Measurements from ENCODE around the gene STRBP. TPM values are rescaled to one million over a fixed set of nuclear protein-coding genes. Genes with fewer than 3 reads are reported as not detected.

The STRBP gene
- total RNA-seq, 1 donor from 2014 or later, result 14.9 TPM

- intact Hi-C loops (cut with micrococcal nuclease), result no loop called here
Observed at GRCh38 chr9:123138163-123138562, 130.2 kb downstream of the STRBP start.

GRCh38 chr9:123135430-123135829, 133.0 kb downstream of the STRBP start:
- intact Hi-C loops (cut with micrococcal nuclease), result no loop called here

- intact Hi-C loops (cut with micrococcal nuclease), result no loop called here
Observed at GRCh38 chr9:123132696-123133095, 135.7 kb downstream of the STRBP start.

GRCh38 chr9:123131993-123132392, 136.4 kb downstream of the STRBP start:
- intact Hi-C loops (cut with micrococcal nuclease), result no loop called here

- intact Hi-C loops (cut with micrococcal nuclease), result no loop called here
Observed at GRCh38 chr9:123131258-123131657, 137.1 kb downstream of the STRBP start.

- intact Hi-C loops (cut with micrococcal nuclease), result no loop called here
Observed at GRCh38 chr9:123129423-123129822, 139.0 kb downstream of the STRBP start.

- intact Hi-C loops (cut with micrococcal nuclease), result no loop called here
Observed at GRCh38 chr9:123128591-123128990, 139.8 kb downstream of the STRBP start.

- intact Hi-C loops (cut with micrococcal nuclease), result no loop called here
Observed at GRCh38 chr9:123127512-123128075, 140.8 kb downstream of the STRBP start.

- intact Hi-C loops (cut with micrococcal nuclease), result no loop called here
Observed at GRCh38 chr9:123121457-123121856, 146.9 kb downstream of the STRBP start.

- intact Hi-C loops (cut with micrococcal nuclease), result no loop called here
Observed at GRCh38 chr9:123120953-123121352, 147.4 kb downstream of the STRBP start.

- intact Hi-C loops (cut with micrococcal nuclease), result no loop called here
Observed at GRCh38 chr9:123120131-123120530, 148.3 kb downstream of the STRBP start.

- intact Hi-C loops (cut with micrococcal nuclease), result no loop called here
Observed at GRCh38 chr9:123119566-123119965, 148.8 kb downstream of the STRBP start.

- intact Hi-C loops (cut with micrococcal nuclease), result no loop called here
Observed at GRCh38 chr9:123116036-123116435, 152.3 kb downstream of the STRBP start.

- intact Hi-C loops (cut with micrococcal nuclease), result no loop called here
Observed at GRCh38 chr9:123115146-123115913, 153.1 kb downstream of the STRBP start.

GRCh38 chr9:123113185-123113584, 155.2 kb downstream of the STRBP start:
- intact Hi-C loops (cut with micrococcal nuclease), result no loop called here

- intact Hi-C loops (cut with micrococcal nuclease), result no loop called here
Observed at GRCh38 chr9:123112015-123112975, 156.1 kb downstream of the STRBP start.

GRCh38 chr9:123111427-123112014, 156.9 kb downstream of the STRBP start:
- intact Hi-C loops (cut with micrococcal nuclease), result no loop called here

- intact Hi-C loops (cut with micrococcal nuclease), result no loop called here
Observed at GRCh38 chr9:123109540-123110279, 158.7 kb downstream of the STRBP start.

- intact Hi-C loops (cut with micrococcal nuclease), result no loop called here
Observed at GRCh38 chr9:123108976-123109375, 159.4 kb downstream of the STRBP start.

GRCh38 chr9:123107639-123108285, 160.6 kb downstream of the STRBP start:
- intact Hi-C loops (cut with micrococcal nuclease), result no loop called here
